Panc1 (cell line): ENCODE measurements around the gene LACRT. TPM values are rescaled to one million over a fixed set of nuclear protein-coding genes. Genes with fewer than 3 reads are reported as not detected.
A peak's percentile ranks its signal among the peaks of the same experiment; 100 is the strongest.

ENCODE experiments used
- ATAC-seq: fragments of 200-7000 bp; cut with Tn5 transposase; 2 replicates; pipeline ENCODE4 v1.9.1; 2020; ENCODE audit warnings: mild to moderate bottlenecking, moderate library complexity
- BruUV-seq: library from RNA; stranded (reverse); fragments of 400-500 nt; replicated peaks from 2 replicates; lab custom pipeline; 2021; lab: Mats Ljungman, UMichigan
- CTCF ChIA-PET: fragments of 300-600 bp; sonication (Branson Sonifier 250); formaldehyde crosslinking; loops from one replicate; lab custom pipeline; 2022; ENCODE audit warnings: antibody characterized with exemption; lab: Charles Lee
- POLR2A ChIA-PET: fragments of 300-600 bp; sonication (Branson Sonifier 250); formaldehyde crosslinking; loops from one replicate; lab custom pipeline; 2022; ENCODE audit warnings: antibody characterized with exemption; lab: Charles Lee
- DNase-seq: peaks from one replicate; pipeline ENCODE4 v3.0.0-alpha.2; 2010; ENCODE audit warnings: low read depth, low spot score
- H3K27ac ChIP-seq: 2 replicates; pipeline ENCODE4 v1.5.1; 2011; ENCODE audit warnings: mild to moderate bottlenecking, low read length, inconsistent platforms
- H3K27me3 ChIP-seq: fragments of 200-500 bp; sonication (Bioruptor generic); 2 replicates; pipeline ENCODE4 v1.6.0; 2014; ENCODE audit warnings: low read length, inconsistent platforms; ENCODE audit not compliant: control insufficient read depth, insufficient read depth
- H3K36me3 ChIP-seq: fragments of 200-500 bp; sonication (Bioruptor generic); 2 replicates; pipeline ENCODE4 v1.5.1; 2014; ENCODE audit warnings: inconsistent platforms, mild to moderate bottlenecking, low read length, moderate library complexity; ENCODE audit not compliant: control insufficient read depth, insufficient read depth
- H3K4me1 ChIP-seq: 2 replicates; pipeline ENCODE4 v1.5.1; 2011; ENCODE audit warnings: inconsistent platforms, mild to moderate bottlenecking, low read length, moderate library complexity; ENCODE audit not compliant: control insufficient read depth, insufficient read depth
- H3K4me3 ChIP-seq, 2 experiments: 2 replicates each; pipeline ENCODE4 v1.5.1; 2011 to 2012; ENCODE audit warnings: low read depth in 2 of 2, low read length in 2 of 2, mild to moderate bottlenecking in 2 of 2, inconsistent platforms in 1 of 2, moderate library complexity in 1 of 2
- H3K9me3 ChIP-seq: fragments of 200-500 bp; sonication (Bioruptor generic); 2 replicates; pipeline ENCODE4 v1.5.1; 2014; ENCODE audit warnings: low read depth, mild to moderate bottlenecking, inconsistent platforms, low read length, moderate library complexity; ENCODE audit not compliant: control insufficient read depth, insufficient read depth
- POLR2AphosphoS5 ChIP-seq: IDR thresholded peaks from 2 replicates; pipeline ENCODE4 v1.6.1; 2012; ENCODE audit warnings: mild to moderate bottlenecking, low read depth, low read length, moderate library complexity
- REST ChIP-seq, 2 experiments: IDR thresholded peaks; 2 replicates each; pipeline ENCODE4 v1.6.1; 2011 to 2012; ENCODE audit warnings: low read depth in 2 of 2, control low read depth in 1 of 2, low read length in 1 of 2, mild to moderate bottlenecking in 1 of 2, moderate library complexity in 1 of 2; ENCODE audit not compliant: insufficient read depth in 1 of 2
- SIN3A ChIP-seq: IDR thresholded peaks from 2 replicates; pipeline ENCODE4 v1.6.1; 2012; ENCODE audit warnings: low read depth, mild to moderate bottlenecking, low read length, moderate library complexity, borderline replicate concordance; ENCODE audit not compliant: insufficient read depth
- TCF7L2 ChIP-seq: IDR thresholded peaks from 2 replicates; pipeline ENCODE4 v1.6.1; 2011; ENCODE audit warnings: mild to moderate bottlenecking, low read depth, low read length, inconsistent platforms
- in situ Hi-C: cut with HindIII; loops from 2 replicates; pipeline ENCODE4 v1.10.0; 2016; ENCODE audit warnings: low sequenced_read_pairs, low pct_unique_long_range_greater_than_20kb
- intact Hi-C: fragments of 100-400 bp; cut with micrococcal nuclease; formaldehyde crosslinking; loops from one replicate; pipeline ENCODE4 v1.10.0; 2022; ENCODE audit not compliant: unreplicated experiment
- total RNA-seq: library from RNA; stranded (reverse); gene quantifications from one replicate; pipeline ENCODE4 v1.2.1, GENCODE V29; 2021; ENCODE audit not compliant: unreplicated experiment
- TF ChIP-seq, protein P1 (sequence below): fragments of 450-650 bp; IDR thresholded peaks from 2 replicates; pipeline ENCODE4 v1.5.1; 2017; ENCODE audit warnings: mild to moderate bottlenecking

The LACRT gene
- total RNA-seq, 1 experiment from 2014 or later = not detected

- Histone ChIP-seq H3K27me3 (peaks cover 26% of the 10 kb centered on the region; the same call in 1 of the 2 replicates), H3K4me3 (no peak overlapping the region), H3K4me1 (no peaks in the 10 kb centered on the region), H3K27ac (no peak overlapping the region), H3K36me3 (no peaks in the 10 kb centered on the region), H3K9me3 (no peaks in the 10 kb centered on the region)
- POLR2A ChIA-PET = no interaction called here
- TF ChIP-seq POLR2AphosphoS5 = no peak
- TF ChIP-seq SIN3A = no peak
- TF ChIP-seq REST (IDR thresholded peaks at IDR 0.05; ENCODE audit: insufficient read depth in 1 of 2, low read depth in 2 of 2, low read length in 1 of 2) = no peak
- no peak for TF ChIP-seq TCF7L2
- TF ChIP-seq, protein P1, sequence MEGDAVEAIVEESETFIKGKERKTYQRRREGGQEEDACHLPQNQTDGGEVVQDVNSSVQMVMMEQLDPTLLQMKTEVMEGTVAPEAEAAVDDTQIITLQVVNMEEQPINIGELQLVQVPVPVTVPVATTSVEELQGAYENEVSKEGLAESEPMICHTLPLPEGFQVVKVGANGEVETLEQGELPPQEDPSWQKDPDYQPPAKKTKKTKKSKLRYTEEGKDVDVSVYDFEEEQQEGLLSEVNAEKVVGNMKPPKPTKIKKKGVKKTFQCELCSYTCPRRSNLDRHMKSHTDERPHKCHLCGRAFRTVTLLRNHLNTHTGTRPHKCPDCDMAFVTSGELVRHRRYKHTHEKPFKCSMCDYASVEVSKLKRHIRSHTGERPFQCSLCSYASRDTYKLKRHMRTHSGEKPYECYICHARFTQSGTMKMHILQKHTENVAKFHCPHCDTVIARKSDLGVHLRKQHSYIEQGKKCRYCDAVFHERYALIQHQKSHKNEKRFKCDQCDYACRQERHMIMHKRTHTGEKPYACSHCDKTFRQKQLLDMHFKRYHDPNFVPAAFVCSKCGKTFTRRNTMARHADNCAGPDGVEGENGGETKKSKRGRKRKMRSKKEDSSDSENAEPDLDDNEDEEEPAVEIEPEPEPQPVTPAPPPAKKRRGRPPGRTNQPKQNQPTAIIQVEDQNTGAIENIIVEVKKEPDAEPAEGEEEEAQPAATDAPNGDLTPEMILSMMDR = no peak
- CTCF ChIA-PET = no interaction called here
- BruUV-seq = no TSS peak
- in situ Hi-C loops = no loop called here
- intact Hi-C loops = no loop called here
- DNase-seq (no peak), ATAC-seq (no peak)
Observed at GRCh38 chr12:54682674-54683073, 48.0 kb upstream of the LACRT start.

DNA sequence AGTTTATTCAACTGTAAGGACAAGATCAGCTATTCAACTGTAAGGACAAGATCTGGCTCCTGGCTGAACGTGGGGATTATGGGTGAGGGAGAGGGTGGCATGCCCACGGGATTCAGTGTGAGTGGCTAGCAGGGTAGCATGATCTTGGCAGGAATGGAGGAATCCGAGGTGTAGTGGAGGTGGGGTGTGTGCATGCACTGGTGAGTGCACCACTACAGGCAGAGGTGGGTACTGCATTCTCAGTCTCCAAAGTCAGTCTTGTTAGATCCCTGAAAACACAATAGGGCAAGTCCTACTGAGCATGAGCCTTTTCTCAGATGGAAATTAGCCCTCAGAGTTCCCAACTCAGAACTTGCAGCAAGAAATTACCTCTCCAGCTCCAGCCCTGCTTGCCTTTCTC, 45.7 kb upstream of the LACRT start:
- Histone ChIP-seq H3K27ac (no peak overlapping the region), H3K4me3 (no peak overlapping the region), H3K4me1 (no peaks in the 10 kb centered on the region), H3K9me3 (no peaks in the 10 kb centered on the region), H3K27me3 (peaks cover 28% of the 10 kb centered on the region; the same call in 1 of the 2 replicates), H3K36me3 (no peaks in the 10 kb centered on the region)
- intact Hi-C loops (no loop called here), in situ Hi-C loops (no loop called here)
- ChIA-PET POLR2A (no interaction called here), CTCF (interaction anchor here (0.6 kb wide), 1 partner anchor 528 kb away, joined by 3 read pairs; no protein-coding TSS in a partner anchor)
- DNase-seq (peak; percentile 39), ATAC-seq (peak; percentile 87)
- TF ChIP-seq POLR2AphosphoS5 = no peak
- no peak for TF ChIP-seq SIN3A
- no peak for TF ChIP-seq TCF7L2
- TF ChIP-seq, protein P1 = peak; percentile 68
- BruUV-seq = no TSS peak
